HG02798 (cell line): Measurements from ENCODE around the gene IFI35.
A peak's percentile ranks its signal among the peaks of the same experiment; 100 is the strongest.
"Not testable (repeated sequence)": the region's sequence is repeated elsewhere in the genome, so short reads cannot be mapped to it uniquely, and the experiment has no call there.

ENCODE experiments used
- ATAC-seq: cut with Tn5 transposase; IDR thresholded peaks from one replicate; pipeline ENCODE4 v1.9.1; 2021; ENCODE audit warnings: mild to moderate bottlenecking; ENCODE audit not compliant: unreplicated experiment, poor library complexity

The IFI35 gene

DNA sequence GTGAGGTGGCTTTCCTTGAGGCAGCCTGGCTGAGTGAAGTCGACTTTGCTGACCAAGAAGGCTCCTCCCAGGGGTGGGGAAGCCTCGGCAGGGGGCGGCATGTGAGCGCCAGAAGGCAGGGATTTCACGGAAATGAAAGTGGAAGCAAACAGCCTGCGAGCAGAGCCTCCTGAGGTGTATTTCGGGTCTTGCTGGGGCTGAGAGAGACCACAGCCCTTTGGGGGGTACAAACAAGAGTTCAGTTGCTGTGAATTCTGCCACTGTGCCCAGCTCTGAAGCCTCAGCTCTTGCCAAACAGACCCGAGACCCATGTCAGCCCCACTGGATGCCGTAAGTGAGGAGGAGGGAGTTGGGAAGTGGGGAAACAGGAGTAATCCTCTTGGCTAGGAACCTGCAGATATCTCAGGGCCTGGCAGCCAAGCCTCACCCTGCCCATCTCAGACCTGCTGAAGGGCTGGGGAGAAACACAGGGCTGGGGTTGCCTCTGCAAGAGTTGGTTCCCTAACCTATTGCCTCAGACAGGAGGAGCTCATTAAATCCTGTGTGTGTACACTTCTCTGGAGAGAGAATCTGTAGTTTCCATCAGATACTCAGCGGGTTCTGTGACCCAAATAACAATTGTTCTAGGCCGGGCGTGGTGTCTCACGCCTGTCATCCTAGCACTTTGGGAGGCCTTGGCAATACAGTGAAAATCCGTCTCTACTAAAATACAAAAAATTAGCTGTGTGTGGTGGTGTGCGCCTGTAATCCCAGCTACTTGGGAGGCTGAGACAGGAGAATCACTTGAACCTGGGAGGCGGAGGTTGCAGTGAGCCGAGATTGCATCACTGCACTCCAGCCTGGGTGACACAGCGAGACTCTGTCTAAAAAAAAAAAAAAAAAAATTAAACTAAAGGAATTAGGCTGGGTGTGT lies at the start of gene IFI35:
IFI35 (plus strand) TSS at position 146 of the 913 bp plus-strand sequence; CDS start at position 310, 164 bp downstream.
- ATAC-seq: peak; percentile 93

DNA sequence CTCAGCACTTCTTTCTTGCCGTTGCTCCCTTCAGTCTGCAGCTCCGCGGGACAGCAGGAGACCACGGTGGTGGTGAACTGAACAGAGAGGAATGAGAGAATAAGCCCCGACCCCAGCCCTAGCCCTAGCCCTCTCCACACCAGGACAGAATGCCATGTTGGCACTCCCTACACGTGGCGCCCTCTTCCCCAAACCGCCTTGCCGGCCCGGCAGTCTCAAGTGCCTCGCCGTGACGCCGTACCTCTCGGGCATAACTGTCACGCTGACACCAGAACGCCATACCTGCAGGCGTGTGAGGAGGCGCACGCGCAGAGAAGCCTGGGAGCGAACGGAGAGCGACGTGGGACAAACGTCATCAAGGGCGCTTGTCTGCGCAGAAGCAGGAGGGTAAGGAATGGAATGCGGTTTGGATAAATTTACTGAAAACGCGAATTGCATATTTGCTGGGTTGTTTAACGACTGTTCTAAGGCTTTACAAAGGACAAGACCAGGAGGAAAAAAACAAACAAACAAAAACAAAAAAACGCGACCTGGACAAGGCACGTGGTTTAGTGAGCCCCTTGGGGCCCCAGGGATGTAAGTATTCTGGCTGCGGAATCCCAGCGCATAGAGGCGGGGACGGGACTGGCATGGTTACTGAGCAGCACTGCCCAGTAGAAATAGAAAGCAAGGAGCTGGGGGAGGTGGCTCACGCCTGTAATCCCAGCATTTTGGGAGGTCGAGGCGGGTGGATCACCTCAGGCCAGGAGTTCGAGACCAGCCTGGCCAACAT lies 42.2 kb upstream of the IFI35 start, which contains the start of gene AARSD1:
AARSD1 (minus strand) TSS at position 294 of the 772 bp plus-strand sequence; CDS start at position 280, 14 bp downstream.
- ATAC-seq: peak; percentile 87

DNA sequence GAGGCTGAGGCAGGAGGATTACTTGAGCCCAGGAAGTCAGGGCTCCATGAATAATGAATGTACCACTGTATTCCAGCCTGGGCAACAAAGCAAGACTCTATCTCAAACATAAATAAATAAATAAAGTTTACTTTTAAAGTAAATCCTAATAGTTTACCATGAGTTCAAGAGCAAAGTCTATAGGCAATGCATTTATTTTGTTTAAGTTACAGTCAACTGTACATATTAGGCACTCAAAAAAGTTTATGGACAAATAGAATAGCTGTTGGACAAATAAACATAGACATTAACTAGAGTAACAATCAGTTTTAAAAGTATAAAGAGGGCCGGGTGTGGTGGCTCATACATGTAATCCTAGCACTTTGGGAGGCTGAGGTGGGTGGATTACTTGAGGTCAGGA lies 38.7 kb upstream of the IFI35 start:
- no peak for ATAC-seq

DNA sequence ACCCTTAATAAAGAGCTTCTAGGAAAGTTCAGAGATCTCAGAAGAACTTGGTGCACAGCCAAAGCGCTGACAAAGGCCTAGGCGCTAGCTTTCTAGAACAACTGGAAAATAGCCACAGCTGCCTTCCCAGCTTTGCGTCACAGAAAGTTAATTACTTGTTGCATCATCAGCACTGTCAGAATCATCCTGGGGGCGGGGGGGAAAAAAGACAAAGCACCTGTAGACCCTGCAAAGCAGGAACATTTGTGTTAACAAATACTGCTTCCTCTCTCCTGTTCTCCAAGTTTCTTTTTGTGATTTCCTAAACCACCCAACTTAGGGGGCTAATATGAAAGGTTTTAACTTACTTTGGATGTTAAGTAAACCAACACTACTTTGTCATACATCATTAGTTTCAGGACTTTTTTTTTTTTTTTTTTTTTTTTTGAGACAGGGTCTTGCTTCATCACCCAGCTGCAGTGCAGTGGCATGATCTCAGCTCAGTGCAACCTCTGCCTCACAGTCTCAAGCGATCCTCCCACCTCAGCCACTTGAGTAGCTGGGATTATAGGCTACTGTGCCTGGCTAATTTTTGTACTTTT lies 37.5 kb upstream of the IFI35 start:
- no peak for ATAC-seq

DNA sequence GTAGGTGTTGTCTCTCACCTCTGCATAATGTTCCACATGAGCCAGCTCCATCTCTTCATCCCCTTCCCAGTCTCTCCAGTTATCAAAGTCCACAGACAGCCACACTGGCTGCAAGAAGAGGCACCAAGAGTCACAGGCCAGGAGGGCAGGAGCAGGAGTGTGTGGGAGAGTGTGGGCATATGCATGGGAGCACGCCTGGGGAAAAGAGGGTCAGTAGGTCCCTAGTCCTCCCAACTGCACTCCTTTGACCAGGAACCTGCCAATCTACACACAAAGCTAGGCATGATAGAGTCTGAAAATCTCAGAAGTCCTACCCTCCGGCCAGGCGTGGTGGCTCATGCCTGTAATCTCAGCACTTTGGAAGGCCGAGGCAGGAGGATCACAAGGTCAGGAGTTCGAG lies 35.0 kb upstream of the IFI35 start:
- no peak for ATAC-seq

- not testable (repeated sequence) for ATAC-seq
Observed at GRCh38 chr17:42973323-42973722, 33.3 kb upstream of the IFI35 start.

GRCh38 chr17:42975265-42975664 lies 31.3 kb upstream of the IFI35 start:
- ATAC-seq: no peak

DNA sequence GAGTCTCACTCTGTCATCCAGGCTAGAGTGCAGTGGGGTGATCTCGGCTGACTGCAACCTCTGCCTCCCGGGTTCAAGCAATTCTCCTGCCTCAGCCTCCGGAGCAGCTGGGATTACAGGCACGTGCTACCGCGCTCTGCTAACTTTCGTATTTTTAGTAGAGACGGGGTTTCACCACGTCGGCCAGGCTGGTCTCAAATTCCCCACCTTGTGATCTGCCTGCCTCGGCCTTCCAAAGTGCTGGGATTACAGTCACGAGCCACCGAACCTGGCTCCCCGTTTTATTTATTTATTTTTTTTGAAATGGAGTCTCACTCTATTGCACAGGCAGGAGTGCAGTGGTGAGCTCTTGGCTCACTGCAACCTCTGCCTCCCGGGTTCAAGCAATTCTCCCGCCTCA lies 30.9 kb upstream of the IFI35 start:
- ATAC-seq: not testable (repeated sequence)

- peak; percentile 16 for ATAC-seq
Observed at GRCh38 chr17:42979511-42980273, 26.9 kb upstream of the IFI35 start, which contains the start of gene PTGES3L. Gene PTGES3L (minus strand): TSS chr17:42980080. CDS start chr17:42980053, 27 bp downstream.

DNA sequence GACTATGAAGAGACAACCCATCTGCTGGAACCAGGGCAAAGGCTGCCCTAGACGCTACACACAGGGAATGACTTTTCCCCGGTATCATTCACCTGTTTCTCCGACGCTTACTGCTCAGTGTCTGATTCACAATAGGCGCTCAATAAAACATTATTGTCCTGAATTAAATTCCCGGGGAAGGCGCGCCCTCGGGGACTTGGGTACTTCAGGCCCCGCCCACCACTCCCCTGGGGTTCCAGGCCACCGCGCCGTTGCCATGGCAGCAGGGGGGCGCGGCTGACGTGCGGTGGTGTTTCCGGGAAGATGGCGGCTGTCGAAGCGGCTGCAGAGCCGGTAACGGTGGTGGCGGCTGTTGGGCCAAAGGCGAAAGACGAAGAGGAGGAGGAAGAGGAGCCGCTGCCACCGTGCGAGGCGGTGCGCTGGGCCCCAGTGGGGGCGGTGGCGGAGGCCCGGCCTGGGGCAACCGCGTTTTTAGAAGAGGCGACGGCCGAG lies 26.3 kb upstream of the IFI35 start, which contains the start of gene RUNDC1:
RUNDC1 (plus strand) TSS at position 292 of the 492 bp plus-strand sequence; CDS start at position 304, 12 bp downstream.
- peak; percentile 87 for ATAC-seq

GRCh38 chr17:42980766-42981397 lies 25.7 kb upstream of the IFI35 start:
- ATAC-seq: peak; percentile 55

GRCh38 chr17:42982266-42982665 lies 24.3 kb upstream of the IFI35 start:
- ATAC-seq: no peak

- no peak for ATAC-seq
Observed at GRCh38 chr17:42985225-42985624, 21.4 kb upstream of the IFI35 start.

DNA sequence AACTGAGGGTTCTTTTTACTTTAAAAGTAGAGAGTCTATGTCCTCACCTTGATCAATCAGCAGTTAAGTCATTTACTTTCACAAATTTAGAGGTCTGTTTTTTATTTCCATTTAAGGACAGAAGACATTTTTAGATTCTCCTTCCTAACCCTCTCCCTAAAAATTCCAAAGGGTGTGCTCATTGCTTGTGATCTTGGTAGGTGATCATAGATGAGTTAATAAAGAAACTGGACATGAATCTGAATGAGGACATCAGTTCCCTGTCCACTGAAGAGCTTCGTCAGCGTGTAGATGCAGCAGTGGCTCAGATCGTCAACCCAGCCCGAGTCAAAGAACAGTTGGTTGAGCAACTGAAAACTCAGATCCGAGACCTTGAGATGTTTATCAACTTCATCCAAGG lies 17.4 kb upstream of the IFI35 start:
- ATAC-seq: no peak

GRCh38 chr17:42989726-42990652 lies 16.6 kb upstream of the IFI35 start:
- ATAC-seq: no peak

- no peak for ATAC-seq
Observed at GRCh38 chr17:42991471-42991870, 15.1 kb upstream of the IFI35 start.

- no peak for ATAC-seq
Observed at GRCh38 chr17:42992872-42993271, 13.7 kb upstream of the IFI35 start.

DNA sequence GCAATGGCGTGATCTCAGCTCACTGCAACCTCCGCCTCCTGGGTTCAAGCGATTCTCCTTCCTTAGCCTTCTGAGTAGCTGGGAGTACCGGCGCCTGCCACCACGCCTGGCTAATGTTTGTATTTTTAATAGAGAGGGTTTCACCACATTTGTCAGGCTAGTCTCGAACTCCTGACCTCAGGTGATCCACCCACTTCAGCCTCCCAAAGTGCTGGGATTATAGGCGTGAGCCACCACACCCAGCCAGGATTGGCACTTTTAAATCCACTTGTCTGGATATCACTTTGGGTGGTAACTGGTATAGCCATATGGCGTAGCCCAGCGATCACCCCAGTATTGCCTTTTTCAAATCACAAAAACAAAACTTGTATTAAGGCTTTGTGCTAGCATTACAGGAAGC lies 12.7 kb upstream of the IFI35 start:
- not testable (repeated sequence) for ATAC-seq
